HEK293T (cell line): ENCODE data around the gene NR0B1.

Experiments used
- CTCF ChIA-PET: fragments of 350-600 bp; formaldehyde crosslinking; extraction: SDS; loops from one replicate; lab custom pipeline; 2021; ENCODE audit warnings: antibody characterized with exemption, inconsistent platforms; lab: Yijun Ruan, JAX
- POLR2A ChIA-PET: fragments of 350-600 bp; formaldehyde crosslinking; extraction: SDS; loops from one replicate; lab custom pipeline; 2020; ENCODE audit warnings: antibody characterized with exemption, inconsistent platforms; lab: Yijun Ruan, JAX
- DNase-seq: peaks from one replicate; pipeline ENCODE4 v3.0.0; 2012; ENCODE audit warnings: mixed read lengths; ENCODE audit errors: extremely low spot score
- ARNT ChIP-seq: fragments of 450-650 bp; IDR thresholded peaks from 2 replicates; pipeline ENCODE4 v1.6.1; 2017; ENCODE audit warnings: mild to moderate bottlenecking
- BHLHE40 ChIP-seq: fragments of 450-650 bp; IDR thresholded peaks from 2 replicates; pipeline ENCODE4 v1.6.1; 2016; ENCODE audit warnings: mild to moderate bottlenecking, moderate library complexity, borderline replicate concordance
- CTBP1 ChIP-seq: fragments of 450-650 bp; IDR thresholded peaks from 2 replicates; pipeline ENCODE4 v1.6.1; 2016; ENCODE audit warnings: borderline replicate concordance
- ELF4 ChIP-seq: fragments of 450-650 bp; IDR thresholded peaks from 2 replicates; pipeline ENCODE4 v1.6.1; 2017; ENCODE audit warnings: antibody characterized with exemption
- FOXA1 ChIP-seq: fragments of 450-650 bp; IDR thresholded peaks from 2 replicates; pipeline ENCODE4 v1.6.1; 2016; ENCODE audit warnings: mild to moderate bottlenecking
- FOXK2 ChIP-seq: fragments of 450-650 bp; IDR thresholded peaks from 2 replicates; pipeline ENCODE4 v1.6.1; 2016; ENCODE audit warnings: mild to moderate bottlenecking
- FOXM1 ChIP-seq: fragments of 450-650 bp; IDR thresholded peaks from 2 replicates; pipeline ENCODE4 v1.6.1; 2017; ENCODE audit warnings: mild to moderate bottlenecking, borderline replicate concordance
- HDGF ChIP-seq: fragments of 450-650 bp; IDR thresholded peaks from 2 replicates; pipeline ENCODE4 v1.6.1; 2017; ENCODE audit warnings: antibody characterized with exemption, borderline replicate concordance
- L3MBTL2 ChIP-seq: fragments of 450-650 bp; conservative IDR thresholded peaks from 2 replicates; pipeline ENCODE4 v1.6.1; 2016; ENCODE audit warnings: mild to moderate bottlenecking
- LEF1 ChIP-seq: fragments of 450-650 bp; IDR thresholded peaks from 2 replicates; pipeline ENCODE4 v1.6.1; 2017; ENCODE audit warnings: mild to moderate bottlenecking, borderline replicate concordance
- NFRKB ChIP-seq: fragments of 450-650 bp; IDR thresholded peaks from 2 replicates; pipeline ENCODE4 v1.6.1; 2016; ENCODE audit warnings: mild to moderate bottlenecking, moderate library complexity
- SP1 ChIP-seq: fragments of 450-650 bp; IDR thresholded peaks from 2 replicates; pipeline ENCODE4 v1.6.1; 2017
- SUZ12 ChIP-seq: fragments of 450-650 bp; IDR thresholded peaks from 2 replicates; pipeline ENCODE4 v1.6.1; 2016; ENCODE audit warnings: mild to moderate bottlenecking
- TARDBP ChIP-seq: fragments of 450-650 bp; IDR thresholded peaks from 2 replicates; pipeline ENCODE4 v1.6.1; 2016
- ZNF384 ChIP-seq: fragments of 450-650 bp; IDR thresholded peaks from 2 replicates; pipeline ENCODE4 v1.6.1; 2016
- TF ChIP-seq, protein P1 (sequence below): fragments of 450-650 bp; IDR thresholded peaks from 2 replicates; pipeline ENCODE4 v1.6.1; 2016

The NR0B1 gene

DNA sequence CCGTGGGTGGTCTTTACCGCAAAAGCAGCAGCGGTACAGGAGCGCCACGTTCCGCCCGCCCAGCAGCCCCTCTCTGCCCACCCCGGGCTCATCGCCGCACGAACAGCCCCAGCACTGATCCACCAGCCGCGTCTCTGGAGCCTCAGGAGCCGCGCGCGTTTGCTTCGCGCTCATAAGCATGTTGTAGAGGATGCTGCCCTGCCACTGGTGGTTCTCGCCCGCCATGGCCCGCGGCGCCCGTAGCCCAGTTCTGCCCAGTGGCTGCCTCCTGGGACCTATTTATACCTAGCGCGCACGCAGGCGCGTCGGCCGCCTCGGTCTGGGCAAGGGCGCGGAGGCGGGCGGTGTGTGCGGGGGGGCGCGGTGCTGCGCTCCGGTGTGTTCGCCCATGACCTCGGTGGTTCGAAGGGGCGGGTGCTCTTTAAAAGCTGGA, at the start of gene NR0B1:
Gene NR0B1, minus strand, starts transcription at position 252 of the 433 bp plus-strand sequence. Its CDS starts 27 bp downstream, at position 225.
- POLR2A ChIA-PET: no interaction called here
- CTCF ChIA-PET: no interaction called here
- TF ChIP-seq ZNF384: no peak
- TF ChIP-seq SP1: no peak
- no peak for TF ChIP-seq FOXK2
- TF ChIP-seq, protein P1, sequence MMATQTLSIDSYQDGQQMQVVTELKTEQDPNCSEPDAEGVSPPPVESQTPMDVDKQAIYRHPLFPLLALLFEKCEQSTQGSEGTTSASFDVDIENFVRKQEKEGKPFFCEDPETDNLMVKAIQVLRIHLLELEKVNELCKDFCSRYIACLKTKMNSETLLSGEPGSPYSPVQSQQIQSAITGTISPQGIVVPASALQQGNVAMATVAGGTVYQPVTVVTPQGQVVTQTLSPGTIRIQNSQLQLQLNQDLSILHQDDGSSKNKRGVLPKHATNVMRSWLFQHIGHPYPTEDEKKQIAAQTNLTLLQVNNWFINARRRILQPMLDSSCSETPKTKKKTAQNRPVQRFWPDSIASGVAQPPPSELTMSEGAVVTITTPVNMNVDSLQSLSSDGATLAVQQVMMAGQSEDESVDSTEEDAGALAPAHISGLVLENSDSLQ: no peak
- no peak for TF ChIP-seq NFRKB
- no peak for TF ChIP-seq FOXA1
- no peak for TF ChIP-seq FOXM1
- TF ChIP-seq BHLHE40: no peak
- no peak for TF ChIP-seq HDGF
- no peak for TF ChIP-seq SUZ12
- no peak for TF ChIP-seq LEF1
- no peak for TF ChIP-seq CTBP1
- no peak for TF ChIP-seq L3MBTL2
- no peak for TF ChIP-seq TARDBP
- no peak for TF ChIP-seq ELF4
- TF ChIP-seq ARNT: no peak
- DNase-seq: no peak

DNA sequence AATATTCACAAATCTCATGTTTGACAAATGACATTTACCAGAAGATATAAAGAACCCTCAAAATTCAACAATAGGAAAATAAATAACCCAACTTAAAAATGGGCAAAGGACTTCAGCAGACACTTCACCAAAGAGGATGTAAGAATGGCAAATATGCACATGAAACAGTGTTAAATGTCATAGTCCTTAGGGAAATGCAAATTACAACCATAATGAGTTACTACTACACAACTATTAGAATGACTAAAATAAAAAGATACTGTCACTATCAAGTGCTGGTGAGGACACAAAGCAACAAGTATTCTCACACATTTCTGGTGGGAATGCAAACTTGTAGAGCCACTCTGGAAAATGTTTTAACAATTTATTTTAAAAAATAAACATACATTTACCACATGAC, 40.8 kb upstream of the NR0B1 start:
- CTCF ChIA-PET: no interaction called here
- DNase-seq: no peak
- TF ChIP-seq NFRKB (no peak), FOXA1 (no peak), LEF1 (no peak), TARDBP (no peak)
- TF ChIP-seq, protein P1: no peak
- POLR2A ChIA-PET: no interaction called here

DNA sequence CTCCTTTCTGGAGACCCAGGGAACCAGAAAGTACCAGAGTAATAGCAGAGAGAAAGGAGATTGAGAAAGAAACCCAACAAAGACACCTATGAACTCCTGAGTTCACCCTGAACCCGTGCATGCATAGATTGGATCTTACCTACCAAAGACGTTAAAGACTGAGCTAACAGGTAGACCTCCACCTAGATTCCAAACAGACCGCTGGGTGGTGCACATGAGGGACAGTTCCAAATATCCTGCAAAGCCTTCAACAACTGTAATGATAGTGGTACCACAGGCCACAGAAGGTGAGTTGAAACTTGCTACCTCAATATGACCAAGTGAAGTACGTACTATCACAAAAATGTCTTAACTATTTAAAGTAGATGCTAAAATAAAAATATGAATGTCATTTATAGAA, 34.0 kb upstream of the NR0B1 start:
- no peak for DNase-seq
- TF ChIP-seq FOXM1 (no peak), SP1 (no peak), FOXK2 (no peak)
- CTCF ChIA-PET: no interaction called here

DNA sequence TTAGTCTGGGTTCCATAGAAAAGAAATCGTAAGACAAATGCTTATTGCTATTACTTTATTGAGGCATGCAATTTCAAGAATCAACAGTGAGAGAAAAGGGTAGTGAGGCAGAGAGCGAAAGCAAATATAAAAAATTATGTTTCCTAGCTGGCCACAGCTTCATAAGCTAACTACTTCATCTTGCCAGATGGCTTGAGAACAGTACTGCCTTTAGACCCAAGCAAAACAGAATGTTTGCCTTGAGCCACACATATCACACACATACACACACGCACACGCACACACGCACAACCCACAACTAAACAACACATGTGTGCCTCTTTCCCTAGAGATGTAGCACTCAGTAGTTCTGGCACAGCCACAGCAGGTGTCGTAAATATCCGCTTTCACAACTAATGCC, 31.6 kb upstream of the NR0B1 start:
- POLR2A ChIA-PET: no interaction called here
- no peak for DNase-seq
- TF ChIP-seq ZNF384: no peak
- TF ChIP-seq, protein P1: no peak
- TF ChIP-seq HDGF: no peak
- no peak for TF ChIP-seq ARNT
- TF ChIP-seq LEF1: no peak
- TF ChIP-seq FOXK2: no peak
- TF ChIP-seq FOXA1: no peak
- no peak for TF ChIP-seq FOXM1
- TF ChIP-seq BHLHE40: no peak
- TF ChIP-seq ELF4: no peak
- TF ChIP-seq NFRKB: no peak
- no peak for TF ChIP-seq TARDBP
- TF ChIP-seq SUZ12: no peak
- no peak for TF ChIP-seq CTBP1
- CTCF ChIA-PET: no interaction called here

More for the DNA sequence above, 34.0 kb upstream of the NR0B1 start:
- POLR2A ChIA-PET: no interaction called here

- CTCF ChIA-PET: no interaction called here
- POLR2A ChIA-PET: no interaction called here
- no peak for TF ChIP-seq NFRKB
- TF ChIP-seq, protein P1: no peak
- no peak for TF ChIP-seq L3MBTL2
- TF ChIP-seq SUZ12: no peak
- no peak for TF ChIP-seq TARDBP
- DNase-seq: no peak
Measured at GRCh38 chrX:30327762-30328161, 18.6 kb upstream of the NR0B1 start.

GRCh38 chrX:30317308-30317707, 8.1 kb upstream of the NR0B1 start:
- POLR2A ChIA-PET: no interaction called here
- TF ChIP-seq ZNF384 (no peak), LEF1 (no peak), L3MBTL2 (no peak), TARDBP (no peak), ARNT (no peak), FOXM1 (no peak), HDGF (no peak)
- no peak for DNase-seq
- CTCF ChIA-PET: no interaction called here

DNA sequence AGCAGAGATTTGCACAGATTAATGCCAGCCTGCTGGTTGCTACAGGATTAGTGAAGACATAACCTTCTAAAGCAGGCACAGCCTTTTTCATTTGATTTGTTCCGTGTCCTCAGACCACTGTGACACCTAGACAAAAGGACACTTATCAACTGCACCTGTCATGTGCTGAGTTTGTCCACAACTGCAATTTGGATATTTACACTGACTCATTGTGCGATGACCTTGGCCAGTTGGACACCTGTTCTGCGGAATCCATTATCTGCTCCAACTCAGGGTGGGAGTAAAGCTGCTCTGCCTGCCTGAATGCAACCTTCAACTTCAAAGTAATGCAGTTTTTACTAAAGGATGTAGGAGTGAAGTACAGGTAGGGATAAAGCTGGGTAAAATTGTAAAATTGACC, 4.1 kb upstream of the NR0B1 start:
- POLR2A ChIA-PET: no interaction called here
- CTCF ChIA-PET: no interaction called here

More for the DNA sequence above, 4.1 kb upstream of the NR0B1 start:
- DNase-seq: no peak
- TF ChIP-seq TARDBP (no peak), ARNT (no peak), FOXK2 (no peak), FOXM1 (no peak), L3MBTL2 (no peak), SP1 (no peak), ZNF384 (no peak)
